Activated B cell treated with CpG ODN at 0.5 μM for 24 hours (primary cell): ENCODE data around the gene KCNJ11. TPM values are rescaled to one million over a fixed set of nuclear protein-coding genes. Genes with fewer than 3 reads are reported as not detected.

ENCODE experiments used
- ATAC-seq: fragments of 200-7000 bp; cut with Tn5 transposase; one replicate; pipeline ENCODE4 v1.10.0; 2021; ENCODE audit warnings: low read depth, mild to moderate bottlenecking, moderate library complexity
- CTCF ChIA-PET: fragments of 350-600 bp; sonication (Branson Sonifier 250); formaldehyde crosslinking; loops from one replicate; lab custom pipeline; 2021; ENCODE audit warnings: antibody characterized with exemption; lab: Charles Lee
- POLR2A ChIA-PET: fragments of 350-600 bp; sonication (Branson Sonifier 250); formaldehyde crosslinking; loops from one replicate; lab custom pipeline; 2021; ENCODE audit warnings: antibody characterized with exemption; lab: Charles Lee
- DNase-seq: peaks from one replicate; pipeline ENCODE4 v3.0.0; 2022
- H3K27ac Mint-ChIP-seq: one replicate; pipeline ENCODE4 v1.8.0; 2020; ENCODE audit warnings: mixed read lengths
- H3K27me3 Mint-ChIP-seq: one replicate; pipeline ENCODE4 v1.8.0; 2021; ENCODE audit warnings: mixed read lengths
- H3K36me3 Mint-ChIP-seq: one replicate; pipeline ENCODE4 v1.8.0; 2021; ENCODE audit warnings: low read depth, mixed read lengths
- H3K4me1 Mint-ChIP-seq: one replicate; pipeline ENCODE4 v1.8.0; 2021; ENCODE audit warnings: mixed read lengths
- H3K4me3 Mint-ChIP-seq: one replicate; pipeline ENCODE4 v1.8.0; 2020; ENCODE audit warnings: mild to moderate bottlenecking, mixed read lengths
- H3K9me3 Mint-ChIP-seq: one replicate; pipeline ENCODE4 v1.8.0; 2020; ENCODE audit warnings: mixed read lengths
- CTCF ChIP-seq: fragments of 200-600 bp; IDR thresholded peaks from one replicate; pipeline ENCODE4 v1.8.0; 2022; ENCODE audit warnings: antibody characterized with exemption, mild to moderate bottlenecking
- intact Hi-C: fragments of 100-400 bp; cut with micrococcal nuclease; formaldehyde crosslinking; loops from one replicate; pipeline ENCODE4 v1.15.1; 2024
- total RNA-seq: library from RNA; stranded (reverse); gene quantifications from 2 replicates; pipeline ENCODE4 v1.2.3, GENCODE V29; 2022

KCNJ11 gene
- total RNA-seq, 1 donor from 2014 or later: 1.2 TPM

- intact Hi-C loops: no loop called here
- Mint-ChIP-seq H3K36me3 (no peaks in the 10 kb centered on the region), H3K27ac (no peak overlapping the region), H3K9me3 (no peaks in the 10 kb centered on the region), H3K27me3 (peaks cover 14% of the 10 kb centered on the region), H3K4me3 (no peak overlapping the region), H3K4me1 (no peaks in the 10 kb centered on the region)
- no peak for TF ChIP-seq CTCF
- ATAC-seq: no peak
- POLR2A ChIA-PET: interaction anchor here (0.7 kb wide), 1 partner anchor 44 kb away, joined by 9 read pairs; no protein-coding TSS in a partner anchor
- CTCF ChIA-PET: no interaction called here
- DNase-seq: no peak
These were observed 22.3 kb upstream of the KCNJ11 start for GRCh38 chr11:17410606-17411379.

- CTCF ChIA-PET: no interaction called here
- H3K4me1 Mint-ChIP-seq: no peaks in the 10 kb centered on the region
- H3K4me3 Mint-ChIP-seq: no peak overlapping the region
- DNase-seq (no peak), ATAC-seq (no peak)
- H3K27ac Mint-ChIP-seq: no peak overlapping the region
- peaks cover 5% of the 10 kb centered on the region for H3K27me3 Mint-ChIP-seq
- no peaks in the 10 kb centered on the region for H3K36me3 Mint-ChIP-seq
- H3K9me3 Mint-ChIP-seq: no peaks in the 10 kb centered on the region
- POLR2A ChIA-PET: no interaction called here
- no peak for TF ChIP-seq CTCF
- intact Hi-C loops: no loop called here
These were observed 20.2 kb upstream of the KCNJ11 start for GRCh38 chr11:17408641-17409040.

GRCh38 chr11:17408026-17408425 is 19.6 kb upstream of the KCNJ11 start:
- CTCF ChIA-PET: no interaction called here
- H3K27ac Mint-ChIP-seq: no peak overlapping the region

GRCh38 chr11:17407575-17407974 is 19.1 kb upstream of the KCNJ11 start:
- H3K27me3 Mint-ChIP-seq: peaks cover 2% of the 10 kb centered on the region
- no peaks in the 10 kb centered on the region for H3K9me3 Mint-ChIP-seq
- ATAC-seq: no peak
- DNase-seq: no peak
- intact Hi-C loops: no loop called here
- no peak overlapping the region for H3K4me3 Mint-ChIP-seq
- TF ChIP-seq CTCF: no peak
- CTCF ChIA-PET: no interaction called here
- POLR2A ChIA-PET: no interaction called here
- no peaks in the 10 kb centered on the region for H3K4me1 Mint-ChIP-seq
- H3K27ac Mint-ChIP-seq: no peak overlapping the region
- no peaks in the 10 kb centered on the region for H3K36me3 Mint-ChIP-seq

More at GRCh38 chr11:17408026-17408425, 19.6 kb upstream of the KCNJ11 start:
- Mint-ChIP-seq H3K4me1 (no peaks in the 10 kb centered on the region), H3K36me3 (no peaks in the 10 kb centered on the region), H3K9me3 (no peaks in the 10 kb centered on the region), H3K4me3 (no peak overlapping the region), H3K27me3 (peaks cover 5% of the 10 kb centered on the region)
- POLR2A ChIA-PET: no interaction called here
- no peak for DNase-seq
- ATAC-seq: no peak
- no peak for TF ChIP-seq CTCF
- intact Hi-C loops: no loop called here

- intact Hi-C loops: no loop called here
- CTCF ChIA-PET: no interaction called here
These were observed 18.3 kb upstream of the KCNJ11 start for GRCh38 chr11:17406818-17407149.

More at GRCh38 chr11:17406818-17407149, 18.3 kb upstream of the KCNJ11 start:
- TF ChIP-seq CTCF: no peak
- no peak for ATAC-seq
- POLR2A ChIA-PET: no interaction called here
- no peak overlapping the region for H3K4me3 Mint-ChIP-seq
- H3K27me3 Mint-ChIP-seq: peaks cover 2% of the 10 kb centered on the region
- no peaks in the 10 kb centered on the region for H3K4me1 Mint-ChIP-seq
- DNase-seq: no peak
- no peaks in the 10 kb centered on the region for H3K36me3 Mint-ChIP-seq
- H3K9me3 Mint-ChIP-seq: no peaks in the 10 kb centered on the region
- no peak overlapping the region for H3K27ac Mint-ChIP-seq
